Kidney epithelial cell (primary cell): ENCODE data around the gene FGF12. TPM values are rescaled to one million over a fixed set of nuclear protein-coding genes. Genes with fewer than 3 reads are reported as not detected.
A peak's percentile ranks its signal among the peaks of the same experiment; 100 is the strongest.
"Not testable (repeated sequence)": the region's sequence is repeated elsewhere in the genome, so short reads cannot be mapped to it uniquely, and the experiment has no call there.

ENCODE experiments used
- DNase-seq: peaks from one replicate; pipeline ENCODE4 v3.0.0-alpha.2; 2010; ENCODE audit warnings: low read depth
- H3K27me3 ChIP-seq: 2 replicates; pipeline ENCODE4 v1.6.0; 2011; ENCODE audit warnings: low read length; ENCODE audit not compliant: control insufficient read depth, insufficient read depth
- H3K36me3 ChIP-seq: 2 replicates; pipeline ENCODE4 v1.5.1; 2011; ENCODE audit warnings: low read length; ENCODE audit not compliant: control insufficient read depth, insufficient read depth
- H3K4me3 ChIP-seq: 2 replicates; pipeline ENCODE4 v1.5.1; 2011; ENCODE audit warnings: low read depth, mild to moderate bottlenecking, control low read depth, low read length
- CTCF ChIP-seq: IDR thresholded peaks from 2 replicates; pipeline ENCODE4 v1.5.1; 2011; ENCODE audit warnings: mild to moderate bottlenecking, moderate library complexity, low read length, control low read depth, inconsistent platforms; ENCODE audit not compliant: insufficient read depth, poor library complexity, severe bottlenecking
- total RNA-seq: library from RNA; depleted of rRNA; stranded (reverse); fragments of >200 nt; gene quantifications from 2 replicates; pipeline ENCODE4 v1.2.3, GENCODE V29; 2015

Gene FGF12
- 3.2 and 5.9 TPM in 2 replicates for total RNA-seq

GRCh38 chr3:192727032-192727847 is at the start of gene FGF12:
FGF12 (minus strand) TSS chr3:192727541.
- Histone ChIP-seq H3K27me3 (peaks cover 3% of the 10 kb centered on the region), H3K36me3 (no peaks in the 10 kb centered on the region), H3K4me3 (no peak within 1 kb of the TSS)
- DNase-seq = peak; percentile 28
- TF ChIP-seq CTCF = no peak

- not testable (repeated sequence) for DNase-seq, H3K27me3 ChIP-seq, H3K4me3 ChIP-seq, H3K36me3 ChIP-seq
Observed at GRCh38 chr3:192774341-192774740, 47.0 kb upstream of the FGF12 start.

- H3K4me3 ChIP-seq = no peak overlapping the region
- TF ChIP-seq CTCF = peak; percentile 47
- H3K36me3 ChIP-seq = no peaks in the 10 kb centered on the region
- no peaks in the 10 kb centered on the region for H3K27me3 ChIP-seq
- no peak for DNase-seq
Observed at GRCh38 chr3:192772240-192772894, 45.0 kb upstream of the FGF12 start.

- no peak for TF ChIP-seq CTCF
- Histone ChIP-seq H3K27me3 (no peaks in the 10 kb centered on the region), H3K4me3 (no peak overlapping the region), H3K36me3 (no peaks in the 10 kb centered on the region)
- no peak for DNase-seq
Observed at GRCh38 chr3:192758654-192759053, 31.3 kb upstream of the FGF12 start.

GRCh38 chr3:192751148-192751547 is 23.8 kb upstream of the FGF12 start:
- H3K36me3 ChIP-seq = no peaks in the 10 kb centered on the region
- H3K27me3 ChIP-seq = no peaks in the 10 kb centered on the region
- DNase-seq = no peak
- no peak overlapping the region for H3K4me3 ChIP-seq
- no peak for TF ChIP-seq CTCF

- H3K36me3 ChIP-seq = no peaks in the 10 kb centered on the region
- DNase-seq = no peak
- no peak for TF ChIP-seq CTCF
- no peak overlapping the region for H3K4me3 ChIP-seq
- no peaks in the 10 kb centered on the region for H3K27me3 ChIP-seq
Observed at GRCh38 chr3:192750201-192750600, 22.9 kb upstream of the FGF12 start.
